ENCODE measurements around the gene DIO1.
A peak's percentile ranks its signal among the peaks of the same experiment; 100 is the strongest.

Gene DIO1

DNA sequence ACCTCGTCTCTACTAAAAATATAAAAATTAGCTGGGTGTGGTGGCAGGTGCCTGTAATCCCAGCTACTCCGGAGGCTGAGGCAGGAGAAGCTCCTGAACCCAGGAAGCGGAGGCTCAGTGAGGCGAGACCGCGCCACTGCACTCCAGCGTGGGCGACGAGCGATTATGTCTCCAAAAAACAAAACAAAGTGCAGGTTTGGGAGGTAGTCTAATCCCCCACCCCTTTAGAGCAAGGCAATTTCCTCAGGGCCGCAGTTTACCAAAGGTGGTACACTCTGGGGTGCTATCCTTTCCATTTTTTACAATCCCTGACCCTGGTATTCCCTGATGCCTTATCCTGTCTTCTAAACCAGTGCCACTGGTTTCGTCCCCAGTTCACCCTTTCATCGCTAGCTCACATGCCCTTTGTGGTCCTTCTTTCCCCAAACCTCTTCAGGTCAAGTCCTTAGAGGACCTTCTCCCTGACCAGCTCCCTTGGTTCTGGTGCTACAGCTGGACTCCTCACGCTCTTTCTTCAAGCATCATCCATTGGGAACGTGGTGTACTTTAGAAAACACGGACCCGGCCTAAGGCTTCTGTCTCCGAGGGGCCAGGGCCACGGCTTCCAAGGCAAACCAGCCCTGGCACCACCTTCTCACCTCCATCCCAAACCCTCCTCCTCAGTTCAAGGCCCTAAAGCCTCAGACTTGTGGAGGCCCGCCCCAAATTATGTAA, 50.6 kb downstream of the DIO1 start:
- no peaks in the 10 kb centered on the region for H3K27me3 ChIP-seq (ENCODE audit: control insufficient read depth, insufficient read depth, low read length)
- H3K9ac ChIP-seq (ENCODE audit: low read depth, low read length), result no peak overlapping the region
- H3K36me3 ChIP-seq (ENCODE audit: control insufficient read depth, insufficient read depth, low read length), result no peaks in the 10 kb centered on the region
- peak overlapping the region; percentile 77 for H3K4me3 ChIP-seq (ENCODE audit: low read depth, low read length)
- no peaks in the 10 kb centered on the region for H3K9me3 ChIP-seq (ENCODE audit: control insufficient read depth, insufficient read depth, low read length)
- no peaks in the 10 kb centered on the region for H3K4me1 ChIP-seq (ENCODE audit: control insufficient read depth, insufficient read depth, low read length)

DNA sequence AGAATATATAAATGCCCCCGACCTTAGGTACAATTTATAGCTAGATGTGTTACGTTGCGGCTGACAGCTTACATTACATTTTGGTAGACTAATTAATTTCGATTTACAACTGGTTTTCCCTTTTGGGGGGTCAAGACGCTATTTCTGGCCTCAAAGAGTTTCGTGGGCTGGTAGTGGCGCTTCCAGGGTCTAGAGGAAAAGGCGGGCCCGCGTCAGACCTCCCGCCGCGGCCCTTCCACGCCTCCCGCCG, 51.1 kb downstream of the DIO1 start:
- Histone ChIP-seq H3K9ac (ENCODE audit: low read depth, low read length) (no peak overlapping the region), H3K4me1 (ENCODE audit: control insufficient read depth, insufficient read depth, low read length) (no peaks in the 10 kb centered on the region)

DNA sequence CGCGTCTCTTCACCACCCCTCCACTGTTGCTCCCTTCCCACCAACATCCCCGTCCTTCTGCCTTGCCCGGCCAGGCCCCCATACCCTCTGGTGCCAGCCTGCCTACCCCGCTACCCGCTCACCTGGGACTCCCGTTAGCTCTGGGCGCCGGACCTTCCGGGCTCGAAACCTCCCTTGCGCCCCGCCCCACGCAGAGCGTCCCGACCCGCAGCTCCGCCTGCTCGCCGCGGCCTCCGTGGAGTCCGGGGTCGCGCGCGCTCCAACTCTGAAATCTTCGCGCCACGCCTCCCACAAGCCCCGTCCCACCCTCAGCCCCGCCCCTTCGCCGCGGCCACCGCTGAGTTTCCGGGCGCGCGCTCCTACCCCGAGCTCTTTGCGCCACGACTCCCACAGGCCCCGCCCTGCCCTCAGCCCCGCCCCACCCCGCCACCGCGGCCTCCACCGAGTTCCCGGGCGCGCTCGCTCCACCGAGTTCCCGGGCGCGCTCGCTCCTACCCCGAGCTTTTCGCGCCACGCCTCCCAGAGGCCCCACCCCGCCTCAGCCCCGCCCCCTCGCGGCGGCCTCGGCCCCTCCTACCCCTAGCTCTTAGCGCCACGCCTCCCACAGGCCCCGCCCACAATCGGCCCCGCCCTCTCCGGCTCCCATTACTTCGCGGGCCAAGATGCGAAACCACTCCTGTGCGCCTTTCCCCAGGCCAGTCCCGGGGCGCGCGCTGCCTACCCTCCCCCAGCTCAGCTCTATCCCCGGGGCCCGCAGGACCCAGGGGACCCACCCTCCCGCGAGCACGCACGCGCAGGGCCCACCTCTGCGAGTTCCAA, 51.7 kb downstream of the DIO1 start, which contains the start of gene IFT25:
Gene IFT25 (minus strand): TSS at position 267 of the 819 bp plus-strand sequence. CDS start 5,617 bp downstream, outside the sequence.
- no peaks in the 10 kb centered on the region for H3K27me3 ChIP-seq (ENCODE audit: control insufficient read depth, insufficient read depth, low read length)
- no peaks in the 10 kb centered on the region for H3K36me3 ChIP-seq (ENCODE audit: control insufficient read depth, insufficient read depth, low read length)
- peak within 1 kb of the TSS; percentile 77 for H3K4me3 ChIP-seq (ENCODE audit: low read depth, low read length)
- H3K9ac ChIP-seq (ENCODE audit: low read depth, low read length), result no peak within 1 kb of the TSS
- peaks cover 2% of the 10 kb centered on the region for H3K4me1 ChIP-seq (ENCODE audit: control insufficient read depth, insufficient read depth, low read length)
- no peaks in the 10 kb centered on the region for H3K9me3 ChIP-seq (ENCODE audit: control insufficient read depth, insufficient read depth, low read length)

More for the DNA sequence above, 51.1 kb downstream of the DIO1 start:
- H3K27me3 ChIP-seq (ENCODE audit: control insufficient read depth, insufficient read depth, low read length), result no peaks in the 10 kb centered on the region
- peak overlapping the region; percentile 77 for H3K4me3 ChIP-seq (ENCODE audit: low read depth, low read length)
- no peaks in the 10 kb centered on the region for H3K9me3 ChIP-seq (ENCODE audit: control insufficient read depth, insufficient read depth, low read length)
- no peaks in the 10 kb centered on the region for H3K36me3 ChIP-seq (ENCODE audit: control insufficient read depth, insufficient read depth, low read length)

DNA sequence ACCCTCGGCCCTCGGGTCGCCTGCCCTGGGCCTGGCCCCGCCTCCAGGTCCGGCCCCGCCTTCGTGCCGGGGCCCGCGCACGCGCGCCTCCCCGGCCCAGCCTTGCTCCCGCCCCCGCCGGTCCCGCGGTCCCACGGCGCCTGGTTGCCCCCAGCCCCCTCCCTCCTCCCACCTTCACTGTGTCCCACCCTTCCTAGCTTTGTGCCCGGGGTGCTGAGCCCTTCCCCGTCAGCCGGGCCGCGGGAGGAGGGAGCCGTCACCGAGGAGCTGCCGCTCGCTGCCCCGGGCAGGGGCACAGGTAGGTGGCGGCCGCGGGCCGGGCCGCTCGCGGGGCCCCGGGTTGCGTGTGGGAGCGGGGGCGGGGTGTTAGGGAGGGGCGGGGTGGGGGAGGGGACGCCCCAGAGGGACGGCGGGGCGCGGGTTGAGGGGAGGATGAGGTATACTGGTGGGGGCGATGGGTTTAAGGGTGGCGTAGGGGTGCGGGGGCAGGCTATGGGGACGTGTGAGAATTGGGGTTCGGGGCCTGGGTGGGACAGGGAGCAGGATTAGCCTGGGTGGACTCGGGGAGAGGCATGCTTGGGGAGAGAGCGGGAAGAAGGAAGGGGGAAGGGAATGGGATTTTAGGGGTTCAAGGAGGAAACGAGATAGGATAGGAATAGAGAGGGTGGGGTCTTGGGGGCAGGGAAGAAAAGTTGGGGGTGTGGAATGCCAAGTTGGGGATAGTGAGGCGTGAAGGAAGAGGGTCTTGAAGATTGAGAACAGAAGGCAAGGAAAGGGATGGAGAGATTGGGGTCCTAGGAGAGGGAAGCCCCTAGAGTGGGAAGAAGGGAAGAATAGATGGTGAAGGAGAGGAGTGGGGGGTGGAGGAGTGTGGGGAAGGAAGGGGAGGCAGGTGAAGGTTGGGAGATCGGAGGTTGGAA, 52.5 kb downstream of the DIO1 start, which contains the start of gene LRRC42:
Gene LRRC42 (plus strand): TSS at position 99 of the 920 bp plus-strand sequence. CDS start 5,650 bp downstream, outside the sequence.
- no peaks in the 10 kb centered on the region for H3K9me3 ChIP-seq (ENCODE audit: control insufficient read depth, insufficient read depth, low read length)
- peaks cover 7% of the 10 kb centered on the region for H3K4me1 ChIP-seq (ENCODE audit: control insufficient read depth, insufficient read depth, low read length)
- no peaks in the 10 kb centered on the region for H3K27me3 ChIP-seq (ENCODE audit: control insufficient read depth, insufficient read depth, low read length)
- H3K36me3 ChIP-seq (ENCODE audit: control insufficient read depth, insufficient read depth, low read length), result no peaks in the 10 kb centered on the region
- H3K9ac ChIP-seq (ENCODE audit: low read depth, low read length), result no peak within 1 kb of the TSS
- peak within 1 kb of the TSS; percentile 77 for H3K4me3 ChIP-seq (ENCODE audit: low read depth, low read length)

DNA sequence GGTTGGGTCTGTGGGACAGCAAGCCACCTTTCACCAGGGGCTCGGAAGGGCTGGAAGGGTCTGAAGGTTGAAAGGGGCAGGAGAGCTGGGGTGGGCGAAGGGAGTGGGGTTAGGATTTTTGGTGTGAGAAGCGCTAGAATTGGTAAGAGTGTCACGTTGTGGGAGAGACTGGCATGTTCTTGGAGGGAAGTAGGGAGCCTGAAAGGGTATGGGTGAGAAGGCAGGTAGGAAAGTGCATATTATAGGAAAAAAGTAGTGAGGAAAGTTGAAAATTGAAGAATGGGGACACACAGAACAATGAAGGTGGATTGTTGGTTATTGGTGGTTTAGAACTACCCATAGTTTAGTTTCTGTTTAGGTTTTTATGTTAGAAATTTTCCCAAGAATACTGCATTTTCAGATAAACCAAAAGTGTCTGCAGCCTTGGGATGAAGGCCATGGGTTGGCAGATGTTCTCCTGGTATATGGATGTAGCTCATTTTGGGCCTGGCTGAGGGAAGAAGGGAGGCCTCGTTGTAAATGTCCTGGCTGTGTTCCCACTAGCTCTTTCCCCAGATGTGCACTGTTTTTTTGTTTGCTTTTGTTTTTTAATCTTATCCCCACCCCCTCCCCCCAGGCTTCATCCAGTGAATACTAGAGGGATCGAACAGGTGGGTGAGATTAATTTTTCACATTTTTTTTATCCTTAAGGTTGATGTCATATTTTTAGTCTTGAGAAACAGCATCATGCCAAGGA, 53.4 kb downstream of the DIO1 start:
- H3K9me3 ChIP-seq (ENCODE audit: control insufficient read depth, insufficient read depth, low read length), result no peaks in the 10 kb centered on the region
- no peaks in the 10 kb centered on the region for H3K27me3 ChIP-seq (ENCODE audit: control insufficient read depth, insufficient read depth, low read length)
- peak overlapping the region; percentile 57 for H3K4me3 ChIP-seq (ENCODE audit: low read depth, low read length)
- peaks cover 7% of the 10 kb centered on the region for H3K4me1 ChIP-seq (ENCODE audit: control insufficient read depth, insufficient read depth, low read length)
- H3K9ac ChIP-seq (ENCODE audit: low read depth, low read length), result no peak overlapping the region
- no peaks in the 10 kb centered on the region for H3K36me3 ChIP-seq (ENCODE audit: control insufficient read depth, insufficient read depth, low read length)

DNA sequence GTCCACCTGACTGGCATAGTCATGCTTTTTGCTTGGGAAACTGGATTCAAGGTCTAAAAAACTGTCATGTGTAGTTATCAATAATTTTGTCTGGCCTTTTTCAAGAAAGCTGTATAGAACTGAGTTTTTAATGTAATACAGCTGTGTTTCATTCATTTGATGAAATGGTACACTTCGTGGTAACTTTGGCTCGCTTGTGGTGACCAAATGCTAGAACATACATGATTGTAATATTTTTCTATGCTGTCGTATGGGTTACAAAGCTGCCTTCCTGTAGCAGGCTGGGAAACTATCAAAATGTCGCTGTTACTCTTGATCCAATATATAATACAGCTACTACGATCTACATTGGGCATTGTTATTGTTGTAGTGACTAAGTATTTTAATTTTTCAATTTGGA, 54.3 kb downstream of the DIO1 start:
- Histone ChIP-seq H3K9ac (ENCODE audit: low read depth, low read length) (no peak overlapping the region), H3K4me3 (ENCODE audit: low read depth, low read length) (no peak overlapping the region)

DNA sequence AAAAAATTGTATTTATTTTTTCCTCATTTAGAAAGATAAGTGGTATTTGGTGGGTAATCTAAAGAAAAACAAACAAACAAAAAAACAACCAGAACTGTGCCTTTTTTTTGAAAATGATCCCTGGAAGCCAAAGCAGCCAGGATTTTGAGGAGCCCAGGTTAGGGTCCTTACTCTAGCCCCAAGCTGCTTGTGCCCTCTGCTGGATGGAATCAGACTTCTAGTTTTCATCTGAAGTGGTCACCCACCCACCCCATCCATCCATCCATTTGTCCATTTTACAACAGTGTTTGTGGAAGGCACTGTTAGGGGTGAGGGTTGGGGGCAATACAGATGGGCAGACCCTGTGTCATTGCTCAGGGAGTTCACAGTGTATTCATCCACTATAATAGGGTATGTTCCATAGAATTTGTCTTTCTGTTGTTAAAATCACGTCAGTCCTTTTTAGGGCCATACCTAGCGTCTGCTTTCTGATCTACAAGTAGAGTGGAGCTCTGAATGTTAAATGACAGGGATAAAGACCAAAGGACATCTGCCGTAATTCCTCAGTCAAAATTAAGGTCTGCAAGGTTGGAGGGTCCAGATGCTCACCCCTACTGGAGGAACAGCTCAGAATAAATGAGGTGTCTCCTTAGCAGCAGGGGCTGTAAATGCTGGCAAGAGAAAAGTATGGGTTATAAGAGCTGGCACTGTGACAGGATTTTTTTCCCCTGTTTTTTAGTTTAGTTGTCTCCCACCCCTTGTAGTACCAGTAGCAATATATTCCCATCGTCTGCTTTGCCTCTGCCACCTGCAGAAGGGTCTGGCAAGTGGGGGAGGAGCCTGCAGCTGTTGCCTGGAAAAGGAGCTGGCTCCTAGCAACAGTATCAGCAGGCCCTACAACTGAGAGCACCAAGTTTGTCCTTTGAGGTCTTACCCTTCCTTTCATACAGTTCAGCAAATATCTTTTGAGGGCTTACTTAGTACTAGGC, 55.3 kb downstream of the DIO1 start:
- H3K9me3 ChIP-seq (ENCODE audit: control insufficient read depth, insufficient read depth, low read length), result no peaks in the 10 kb centered on the region
- H3K9ac ChIP-seq (ENCODE audit: low read depth, low read length), result no peak overlapping the region
- H3K4me3 ChIP-seq (ENCODE audit: low read depth, low read length), result no peak overlapping the region
- H3K36me3 ChIP-seq (ENCODE audit: control insufficient read depth, insufficient read depth, low read length), result no peaks in the 10 kb centered on the region
- H3K4me1 ChIP-seq (ENCODE audit: control insufficient read depth, insufficient read depth, low read length), result peaks cover 7% of the 10 kb centered on the region
- no peaks in the 10 kb centered on the region for H3K27me3 ChIP-seq (ENCODE audit: control insufficient read depth, insufficient read depth, low read length)

More for the DNA sequence above, 54.3 kb downstream of the DIO1 start:
- Histone ChIP-seq H3K4me1 (ENCODE audit: control insufficient read depth, insufficient read depth, low read length) (peaks cover 7% of the 10 kb centered on the region), H3K9me3 (ENCODE audit: control insufficient read depth, insufficient read depth, low read length) (no peaks in the 10 kb centered on the region), H3K36me3 (ENCODE audit: control insufficient read depth, insufficient read depth, low read length) (no peaks in the 10 kb centered on the region), H3K27me3 (ENCODE audit: control insufficient read depth, insufficient read depth, low read length) (no peaks in the 10 kb centered on the region)

DNA sequence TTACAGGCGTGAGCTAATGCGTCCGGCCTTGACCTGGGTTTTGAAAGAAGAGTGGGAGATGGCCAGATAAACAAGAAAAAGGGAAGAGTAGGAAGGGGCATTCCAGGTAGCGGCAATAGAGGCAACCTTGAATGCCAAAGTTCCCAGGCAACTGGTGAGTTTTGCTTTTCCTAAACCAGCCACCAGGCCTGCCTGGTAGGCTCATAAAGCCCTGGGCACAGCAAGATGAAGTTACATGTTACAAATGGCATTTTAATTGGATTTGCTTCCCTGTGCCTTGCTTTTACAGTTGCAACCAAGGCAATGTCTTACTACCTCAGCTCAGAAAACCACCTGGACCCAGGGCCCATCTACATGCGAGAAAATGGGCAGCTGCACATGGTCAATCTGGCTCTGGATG, 57.7 kb downstream of the DIO1 start:
- Histone ChIP-seq H3K27me3 (ENCODE audit: control insufficient read depth, insufficient read depth, low read length) (no peaks in the 10 kb centered on the region), H3K4me1 (ENCODE audit: control insufficient read depth, insufficient read depth, low read length) (peaks cover 8% of the 10 kb centered on the region), H3K9me3 (ENCODE audit: control insufficient read depth, insufficient read depth, low read length) (no peaks in the 10 kb centered on the region), H3K4me3 (ENCODE audit: low read depth, low read length) (no peak overlapping the region), H3K36me3 (ENCODE audit: control insufficient read depth, insufficient read depth, low read length) (no peaks in the 10 kb centered on the region), H3K9ac (ENCODE audit: low read depth, low read length) (no peak overlapping the region)

DNA sequence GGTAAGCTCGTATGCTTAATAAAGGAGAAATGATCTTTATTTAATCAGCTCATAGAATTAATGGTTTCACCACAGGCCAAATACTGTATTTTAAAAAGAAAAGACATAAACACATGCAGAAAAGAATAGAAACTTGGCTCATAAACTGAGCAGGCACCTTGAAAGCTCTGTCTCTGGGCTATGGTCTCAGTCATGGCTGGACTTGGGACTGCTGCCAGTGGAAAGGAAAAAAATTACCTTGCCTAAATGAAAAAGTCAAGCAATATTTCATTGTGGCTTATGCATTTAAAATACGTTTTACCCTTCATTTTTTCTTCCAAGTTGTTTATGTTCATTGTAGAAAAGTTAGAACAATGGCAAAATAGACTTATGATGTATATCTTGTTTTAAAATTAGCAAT, 60.1 kb downstream of the DIO1 start:
- Histone ChIP-seq H3K4me1 (ENCODE audit: control insufficient read depth, insufficient read depth, low read length) (peaks cover 13% of the 10 kb centered on the region), H3K9me3 (ENCODE audit: control insufficient read depth, insufficient read depth, low read length) (no peaks in the 10 kb centered on the region), H3K36me3 (ENCODE audit: control insufficient read depth, insufficient read depth, low read length) (no peaks in the 10 kb centered on the region), H3K4me3 (ENCODE audit: low read depth, low read length) (no peak overlapping the region), H3K9ac (ENCODE audit: low read depth, low read length) (no peak overlapping the region), H3K27me3 (ENCODE audit: control insufficient read depth, insufficient read depth, low read length) (no peaks in the 10 kb centered on the region)

DNA sequence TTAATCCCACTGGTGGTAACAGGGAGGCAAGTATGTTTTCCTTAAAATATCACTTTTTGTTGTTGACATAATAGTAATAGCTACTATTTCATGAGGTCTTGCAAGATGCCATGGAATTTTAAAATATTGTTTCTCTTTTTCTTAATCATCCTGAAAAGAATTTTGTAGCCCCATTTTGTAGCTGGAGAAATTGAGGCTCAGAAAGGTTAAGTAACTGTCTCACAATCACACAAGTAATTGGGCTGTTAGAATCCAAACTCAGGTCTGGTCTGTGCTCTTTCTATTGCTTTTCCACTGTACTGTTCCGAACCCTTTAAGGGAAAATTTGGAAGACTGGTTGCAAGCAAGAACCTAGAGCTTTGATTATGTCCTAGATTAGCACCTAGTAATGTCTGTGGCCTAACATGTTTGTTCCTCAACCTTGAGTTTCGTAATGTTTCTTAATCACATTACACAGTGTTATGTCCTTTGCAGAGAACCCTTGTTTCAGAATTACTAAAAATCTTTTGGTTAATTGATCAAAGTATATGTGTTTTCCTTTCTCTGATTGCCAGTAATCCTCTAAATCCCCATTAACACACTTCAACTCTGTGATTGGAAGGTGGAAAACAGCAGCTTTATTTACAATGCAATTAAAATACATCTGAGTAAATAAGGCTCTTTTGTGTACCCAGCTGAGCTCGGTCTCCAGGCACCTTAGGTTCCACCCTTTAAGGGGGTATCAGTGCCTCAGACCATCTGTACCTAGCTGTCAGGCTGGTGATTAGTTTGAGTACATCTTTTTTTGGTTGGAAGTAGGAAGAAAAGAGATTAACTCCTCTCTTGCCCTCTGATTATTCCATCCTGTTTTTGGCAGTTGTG, 62.6 kb downstream of the DIO1 start:
- no peaks in the 10 kb centered on the region for H3K27me3 ChIP-seq (ENCODE audit: control insufficient read depth, insufficient read depth, low read length)
- peaks cover 7% of the 10 kb centered on the region for H3K36me3 ChIP-seq (ENCODE audit: control insufficient read depth, insufficient read depth, low read length)
- peaks cover 6% of the 10 kb centered on the region for H3K4me1 ChIP-seq (ENCODE audit: control insufficient read depth, insufficient read depth, low read length)
- no peaks in the 10 kb centered on the region for H3K9me3 ChIP-seq (ENCODE audit: control insufficient read depth, insufficient read depth, low read length)
- H3K9ac ChIP-seq (ENCODE audit: low read depth, low read length), result no peak overlapping the region
- H3K4me3 ChIP-seq (ENCODE audit: low read depth, low read length), result no peak overlapping the region
